Measurements from ENCODE around the gene NCAN.

The NCAN gene

GRCh38 chr19:19262190-19263057 is 50.7 kb downstream of the NCAN start:
- DNase-seq = no peak

- no peak for DNase-seq
Measured at GRCh38 chr19:19263886-19264487, 52.2 kb downstream of the NCAN start.

- DNase-seq = no peak
Measured at GRCh38 chr19:19267305-19267704, 55.5 kb downstream of the NCAN start.

GRCh38 chr19:19268453-19269385 is 57.0 kb downstream of the NCAN start:
- DNase-seq = no peak

GRCh38 chr19:19269952-19270694 is 58.4 kb downstream of the NCAN start:
- no peak for DNase-seq

- no peak for DNase-seq
Measured at GRCh38 chr19:19270749-19271571, 59.2 kb downstream of the NCAN start.

GRCh38 chr19:19271828-19272599 is 60.3 kb downstream of the NCAN start:
- no peak for DNase-seq

- peak; percentile 51 for DNase-seq
Measured at GRCh38 chr19:19274146-19274545, 62.4 kb downstream of the NCAN start.

- no peak for DNase-seq
Measured at GRCh38 chr19:19274716-19275565, 63.2 kb downstream of the NCAN start.

- no peak for DNase-seq
Measured at GRCh38 chr19:19276386-19276785, 64.6 kb downstream of the NCAN start.

- no peak for DNase-seq
Measured at GRCh38 chr19:19276851-19277250, 65.1 kb downstream of the NCAN start.

GRCh38 chr19:19278315-19278714 is 66.6 kb downstream of the NCAN start:
- peak; percentile 81 for DNase-seq

- no peak for DNase-seq
Measured at GRCh38 chr19:19279062-19279612, 67.4 kb downstream of the NCAN start.

- no peak for DNase-seq
Measured at GRCh38 chr19:19279853-19280252, 68.1 kb downstream of the NCAN start.

- no peak for DNase-seq
Measured at GRCh38 chr19:19280561-19280960, 68.8 kb downstream of the NCAN start.

- DNase-seq = no peak
Measured at GRCh38 chr19:19285686-19286085, 73.9 kb downstream of the NCAN start.

- no peak for DNase-seq
Measured at GRCh38 chr19:19292607-19293006, 80.8 kb downstream of the NCAN start.

GRCh38 chr19:19294914-19295313 is 83.2 kb downstream of the NCAN start:
- DNase-seq = no peak

- DNase-seq = no peak
Measured at GRCh38 chr19:19296953-19297689, 85.4 kb downstream of the NCAN start.

Measured in DMS 273 treated with DMSO at 0.1 percent for 48 hours (cell line).